ENCODE results near the gene RAB7A.
"Not testable (repeated sequence)": the region's sequence is repeated elsewhere in the genome, so short reads cannot be mapped to it uniquely, and the experiment has no call there.

RAB7A gene

DNA sequence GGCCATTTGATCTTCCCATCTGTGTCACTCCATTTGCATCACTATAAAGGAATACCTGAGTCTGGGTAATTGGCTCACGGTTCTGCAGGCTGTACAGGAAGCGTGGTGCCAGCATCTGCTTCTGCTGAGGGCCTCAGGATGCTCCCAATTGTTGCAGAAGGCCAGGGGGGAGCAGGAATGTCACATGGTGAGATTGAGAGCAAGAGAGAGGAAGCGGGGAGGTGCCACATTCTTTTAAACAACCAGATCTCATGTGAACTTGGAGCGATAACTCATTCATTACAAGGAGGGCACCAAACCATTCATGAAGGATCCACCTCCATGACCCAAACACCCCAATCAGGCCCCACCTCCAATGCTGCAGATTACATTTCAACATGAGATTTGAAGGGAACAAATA, 13.1 kb upstream of the RAB7A start:
- no peak for DNase-seq

- DNase-seq = no peak
Measured at GRCh38 chr3:128714887-128715491, 11.0 kb upstream of the RAB7A start.

- not testable (repeated sequence) for DNase-seq
Measured at GRCh38 chr3:128718892-128719291, 7.1 kb upstream of the RAB7A start.

- no peak for DNase-seq
Measured at GRCh38 chr3:128720891-128721290, 5.1 kb upstream of the RAB7A start.

DNA sequence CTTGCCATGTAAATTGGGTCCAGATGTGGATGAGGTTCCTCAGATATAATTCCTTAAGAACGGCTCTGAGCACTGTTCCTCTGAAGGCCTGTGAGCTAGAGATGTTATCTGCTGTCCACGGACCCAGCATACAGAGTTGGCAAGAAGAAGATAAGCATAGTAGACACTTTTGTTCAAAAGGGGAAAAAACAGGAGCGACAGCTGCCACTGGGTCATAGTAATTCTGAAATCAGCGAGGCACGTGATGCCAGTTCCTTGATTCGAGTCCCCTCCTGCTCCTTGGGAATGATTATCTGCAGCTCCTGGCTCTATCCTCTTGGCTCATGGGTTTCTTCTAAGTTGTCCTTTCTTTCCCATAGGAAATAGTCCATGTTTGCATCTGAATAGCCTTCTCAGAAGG, 2.5 kb upstream of the RAB7A start:
- DNase-seq = no peak

GRCh38 chr3:128725547-128726022, 398 bp upstream of the RAB7A start:
- no peak for DNase-seq

- no peak for DNase-seq
Measured at GRCh38 chr3:128727059-128727458, 1.1 kb downstream of the RAB7A start.

DNA sequence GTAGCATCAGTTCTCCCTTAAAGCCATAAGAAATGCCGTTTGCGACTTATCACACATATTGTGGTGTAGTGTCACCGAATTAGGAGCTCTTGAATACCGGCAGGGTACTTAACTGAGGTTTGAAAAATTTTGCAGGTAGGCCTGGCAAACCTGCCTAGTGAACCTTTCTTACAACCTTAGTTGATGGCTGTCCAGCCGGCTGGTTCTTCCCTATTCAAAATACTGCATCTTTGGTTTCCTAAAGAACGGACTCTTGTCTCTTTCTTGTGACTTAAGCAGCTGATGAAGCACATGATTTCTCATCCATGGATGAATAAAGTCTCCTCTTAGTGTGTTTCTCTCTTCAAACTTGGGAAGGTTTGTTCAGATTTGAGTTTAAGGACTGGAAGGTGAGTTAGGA, 1.5 kb downstream of the RAB7A start:
- DNase-seq = no peak

- DNase-seq = no peak
Measured at GRCh38 chr3:128727996-128728395, 2.0 kb downstream of the RAB7A start.

- not testable (repeated sequence) for DNase-seq
Measured at GRCh38 chr3:128728521-128728920, 2.5 kb downstream of the RAB7A start.

GRCh38 chr3:128730471-128730870, 4.5 kb downstream of the RAB7A start:
- no peak for DNase-seq

DNA sequence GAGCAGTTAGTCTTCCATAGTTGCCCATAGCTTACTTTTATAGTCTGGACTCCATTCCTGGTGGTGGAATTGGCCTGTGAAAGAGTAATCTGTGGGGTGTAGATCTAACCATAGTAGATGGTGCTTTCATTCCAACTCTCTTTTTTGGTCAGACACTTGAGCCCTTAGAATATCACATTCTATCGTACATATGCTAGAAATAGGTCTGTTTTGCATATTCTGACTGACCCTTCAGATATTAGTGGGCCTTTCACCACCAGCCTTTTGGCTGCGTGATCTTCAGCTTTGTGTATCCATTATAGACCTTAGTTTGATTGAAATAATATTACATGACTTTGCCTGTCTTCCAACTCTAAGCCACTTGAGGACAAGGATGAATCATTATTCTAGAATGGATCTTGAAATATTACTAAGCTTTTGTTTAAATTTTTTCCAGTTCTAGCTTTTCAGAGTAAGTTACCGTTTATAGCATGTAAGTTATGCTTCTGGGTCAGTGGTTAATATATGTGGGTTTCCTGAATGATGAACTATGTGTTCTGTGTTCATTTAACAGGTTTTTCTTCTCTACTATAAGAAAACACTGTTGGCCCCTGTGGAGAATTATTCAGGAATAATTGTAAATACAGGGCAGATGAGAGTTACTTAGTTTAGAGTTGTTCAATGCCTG, 8.7 kb downstream of the RAB7A start:
- no peak for DNase-seq

- no peak for DNase-seq
Measured at GRCh38 chr3:128735287-128735686, 9.3 kb downstream of the RAB7A start.

DNA sequence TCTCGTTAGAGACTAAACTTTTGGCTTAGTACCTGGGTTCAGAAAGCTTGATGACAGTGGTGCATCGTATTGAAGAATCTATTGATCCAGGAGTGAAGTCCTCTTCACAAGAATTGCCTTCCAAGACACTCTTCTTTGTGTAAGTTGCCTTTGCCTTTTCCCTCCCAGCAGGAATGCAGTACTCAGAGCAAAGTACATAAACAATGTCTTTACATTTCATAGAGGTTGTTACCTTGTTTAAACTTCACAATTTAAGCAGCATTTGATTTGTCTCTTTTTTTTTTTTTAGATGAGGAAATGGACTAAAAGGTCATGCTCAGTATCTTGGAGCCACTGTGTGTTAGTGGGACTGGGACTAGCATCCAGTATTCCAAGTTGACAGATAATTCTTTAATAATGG, 9.9 kb downstream of the RAB7A start:
- DNase-seq = no peak

DNA sequence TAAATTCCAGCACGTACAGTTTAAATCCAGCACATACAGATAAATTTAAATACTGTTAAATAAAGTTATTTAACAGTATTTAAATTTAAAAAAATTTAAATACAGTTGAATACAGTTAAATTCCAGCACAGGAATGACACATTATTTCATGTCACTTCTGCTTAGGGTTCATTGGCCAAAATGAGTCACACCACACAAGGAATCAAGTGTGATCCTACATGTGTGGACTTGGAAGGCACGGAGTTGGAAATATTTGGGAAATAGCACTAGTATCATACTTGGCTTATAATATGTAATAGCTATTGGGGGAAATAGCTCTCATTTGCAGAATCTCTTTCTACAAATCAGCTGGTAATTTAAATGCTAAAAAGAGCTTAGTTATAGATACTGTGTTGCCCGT, 10.6 kb downstream of the RAB7A start:
- DNase-seq = no peak

DNA sequence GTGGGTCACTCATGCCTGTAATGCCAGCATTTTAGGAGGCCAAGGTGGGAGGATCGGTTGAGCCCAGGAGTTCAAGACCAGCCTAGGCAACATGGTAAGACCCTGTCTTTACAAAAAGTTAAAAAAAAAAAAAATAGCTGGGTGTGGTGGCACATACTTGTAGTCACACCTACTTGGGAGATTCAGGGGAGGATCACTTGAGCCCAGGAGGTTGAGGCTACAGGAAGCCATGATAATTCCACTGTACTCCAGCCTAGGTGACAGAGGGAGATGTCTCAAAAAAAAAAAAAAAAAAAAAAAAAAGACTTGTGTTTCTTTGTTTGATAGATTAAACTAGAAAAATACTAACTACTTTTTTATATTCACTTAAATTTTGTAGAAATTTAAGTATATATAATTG, 14.6 kb downstream of the RAB7A start:
- no peak for DNase-seq

DNA sequence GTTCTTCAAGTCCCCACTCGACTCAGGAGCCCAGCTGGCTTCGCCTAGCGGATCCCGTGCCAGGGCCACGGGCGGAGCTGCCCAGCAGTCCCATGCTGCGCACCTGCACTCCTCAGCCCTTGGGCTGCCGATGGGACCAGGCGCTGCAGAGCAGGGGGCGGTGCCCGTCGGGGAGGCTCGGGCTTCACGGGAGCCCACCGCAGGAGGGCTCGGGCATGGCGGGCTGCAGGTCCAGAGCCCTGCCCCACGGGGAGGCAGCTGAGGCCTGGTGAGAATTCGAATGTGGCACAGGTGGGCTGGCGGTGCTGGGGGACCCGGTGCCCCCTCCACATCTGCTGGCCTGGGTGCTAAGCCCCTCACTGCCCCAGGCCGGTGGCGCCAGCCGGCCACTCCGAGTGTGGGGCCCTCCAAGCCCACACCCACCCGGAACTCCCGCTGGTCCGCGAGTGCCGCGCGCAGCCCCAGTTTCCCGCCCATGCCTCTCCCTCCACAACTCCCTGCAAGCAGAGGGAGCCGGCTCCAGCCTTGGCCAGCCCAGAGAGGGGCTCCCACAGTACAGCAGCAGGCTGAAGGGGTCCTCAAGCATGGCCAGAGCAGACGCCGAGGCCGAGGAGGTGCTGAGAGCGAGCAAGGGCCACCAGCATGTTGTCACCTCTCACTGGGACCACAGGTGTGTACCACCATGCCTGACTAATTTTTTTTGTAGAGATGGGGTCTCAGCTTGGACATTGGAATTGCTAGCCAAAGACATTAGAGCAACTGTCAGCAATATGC, 17.0 kb downstream of the RAB7A start:
- DNase-seq = no peak

GRCh38 chr3:128745742-128746141, 19.8 kb downstream of the RAB7A start:
- no peak for DNase-seq

DNA sequence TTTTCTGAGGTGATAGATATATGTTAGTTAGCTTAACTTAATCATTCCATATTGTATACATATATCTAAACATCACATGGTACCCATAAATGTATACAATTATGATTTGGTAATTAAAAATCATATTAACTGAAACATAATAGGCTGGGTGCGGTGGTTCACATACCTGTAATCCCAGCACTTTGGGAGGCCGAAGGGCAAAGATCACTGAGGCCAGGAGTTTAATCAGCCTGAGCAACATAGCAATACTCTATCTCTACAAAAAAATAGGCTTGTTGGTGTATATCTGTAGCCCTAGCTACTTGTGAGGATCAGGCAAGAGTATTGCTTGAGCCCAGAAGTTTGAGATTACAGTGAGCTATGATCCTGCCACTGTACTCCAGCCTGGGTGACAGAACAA, 20.9 kb downstream of the RAB7A start:
- DNase-seq = no peak

DNA sequence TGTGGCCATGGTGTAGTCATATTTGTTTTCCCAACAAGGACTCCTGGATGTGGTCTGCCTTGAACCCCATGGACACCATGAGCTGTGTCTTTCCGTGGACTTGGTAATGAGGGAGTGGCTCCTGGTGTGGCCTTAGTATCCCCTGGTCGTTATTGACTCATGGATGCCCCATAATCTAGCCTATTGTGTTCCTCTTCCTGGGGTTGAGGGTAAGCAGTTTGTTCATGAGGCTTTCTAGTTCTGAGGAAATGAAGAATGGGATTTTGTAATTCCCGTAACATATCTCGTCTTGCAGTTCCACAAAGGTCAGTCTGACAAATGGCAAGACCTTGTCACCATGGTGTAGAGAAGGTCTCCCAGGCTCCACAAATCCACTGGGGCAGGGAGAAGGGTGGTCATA, 22.6 kb downstream of the RAB7A start:
- no peak for DNase-seq

DNA sequence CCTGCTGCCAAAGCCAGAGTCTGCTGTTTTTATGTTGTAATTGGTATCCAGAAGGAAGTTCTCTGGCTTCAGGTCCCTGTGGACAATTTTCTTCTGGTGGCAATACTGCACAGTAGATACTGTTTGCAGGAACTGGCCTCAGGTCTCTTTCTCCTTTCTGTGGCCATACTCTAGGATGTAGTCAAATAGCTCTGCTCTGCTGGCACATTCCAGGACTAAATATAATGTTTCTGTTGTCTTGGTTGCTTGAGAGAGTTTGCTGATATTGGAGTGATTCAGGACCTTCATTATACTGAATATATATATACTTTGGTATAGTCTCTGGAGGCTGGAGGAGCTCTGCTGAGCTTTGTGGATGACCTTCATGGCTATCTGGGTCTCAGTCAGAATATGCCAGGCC, 23.1 kb downstream of the RAB7A start:
- no peak for DNase-seq

GRCh38 chr3:128749561-128749960, 23.6 kb downstream of the RAB7A start:
- DNase-seq = not testable (repeated sequence)

GRCh38 chr3:128753715-128754114, 27.7 kb downstream of the RAB7A start:
- no peak for DNase-seq

DNA sequence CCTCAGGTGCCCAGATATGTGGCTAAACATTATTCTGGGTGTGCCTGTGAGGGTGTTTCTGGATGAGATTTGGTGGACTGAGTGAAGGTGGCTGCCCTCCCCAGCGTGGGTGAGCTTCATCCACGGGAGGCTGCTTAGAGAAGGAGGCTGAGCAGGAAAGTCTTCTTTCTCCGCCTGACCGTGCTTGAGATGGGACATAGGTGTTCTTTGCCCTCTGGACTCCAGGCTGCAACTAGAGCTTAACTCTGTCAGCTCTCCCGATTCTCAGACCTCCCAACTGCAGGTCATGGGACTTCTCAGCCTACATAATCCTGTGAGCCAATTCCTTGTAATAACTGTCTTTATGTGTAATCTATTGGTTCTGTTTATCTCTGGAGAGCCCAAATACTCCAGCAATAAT, 34.1 kb downstream of the RAB7A start:
- no peak for DNase-seq
